AG10803 (cell line): ENCODE results near the gene LRRC57.

Source experiments
- DNase-seq: peaks from one replicate; pipeline ENCODE4 v3.0.0; 2010; ENCODE audit warnings: low read depth
- H3K4me3 ChIP-seq: 2 replicates; pipeline ENCODE4 v1.5.1; 2011; ENCODE audit warnings: mild to moderate bottlenecking, low read length, control low read depth
- CTCF ChIP-seq: conservative IDR thresholded peaks from 2 replicates; pipeline ENCODE4 v1.5.1; 2011; ENCODE audit warnings: mild to moderate bottlenecking, low read length, control low read depth, inconsistent platforms

Gene LRRC57

GRCh38 chr15:42549032-42549491 lies 469 bp upstream of the LRRC57 start:
- H3K4me3 ChIP-seq = peak overlapping the region; percentile 99
- DNase-seq = peak; percentile 15

DNA sequence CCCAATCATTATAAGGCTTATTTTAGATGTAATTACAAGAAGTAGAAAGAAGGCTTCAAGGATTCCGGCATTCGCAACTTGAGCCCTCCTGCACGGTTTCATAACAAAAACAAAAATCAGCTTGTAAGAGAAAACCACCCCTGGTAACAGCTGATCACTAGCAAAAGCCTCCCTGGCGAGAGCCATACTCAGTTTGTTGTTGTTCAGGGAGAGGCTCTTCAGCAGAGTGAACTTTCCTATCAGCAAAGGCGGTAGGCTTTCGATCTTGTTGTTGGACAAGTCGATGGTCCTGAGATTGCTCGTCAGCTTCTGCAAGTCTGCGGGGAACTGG lies 710 bp downstream of the LRRC57 start:
- TF ChIP-seq CTCF = no peak
- DNase-seq = peak; percentile 38
- peak overlapping the region; percentile 99 for H3K4me3 ChIP-seq

More at GRCh38 chr15:42549032-42549491, 469 bp upstream of the LRRC57 start:
- no peak for TF ChIP-seq CTCF

GRCh38 chr15:42544853-42545629 lies 3.6 kb downstream of the LRRC57 start:
- TF ChIP-seq CTCF = no peak
- DNase-seq = no peak
- no peak overlapping the region for H3K4me3 ChIP-seq

- DNase-seq = no peak
- H3K4me3 ChIP-seq = no peak overlapping the region
Observed at GRCh38 chr15:42533246-42533645, 15.3 kb downstream of the LRRC57 start.

GRCh38 chr15:42528970-42529369 lies 19.6 kb downstream of the LRRC57 start:
- DNase-seq = no peak
- no peak for TF ChIP-seq CTCF
- no peak overlapping the region for H3K4me3 ChIP-seq

More at GRCh38 chr15:42533246-42533645, 15.3 kb downstream of the LRRC57 start:
- no peak for TF ChIP-seq CTCF

GRCh38 chr15:42523331-42523730 lies 25.3 kb downstream of the LRRC57 start:
- no peak overlapping the region for H3K4me3 ChIP-seq
- DNase-seq = no peak
- TF ChIP-seq CTCF = no peak

DNA sequence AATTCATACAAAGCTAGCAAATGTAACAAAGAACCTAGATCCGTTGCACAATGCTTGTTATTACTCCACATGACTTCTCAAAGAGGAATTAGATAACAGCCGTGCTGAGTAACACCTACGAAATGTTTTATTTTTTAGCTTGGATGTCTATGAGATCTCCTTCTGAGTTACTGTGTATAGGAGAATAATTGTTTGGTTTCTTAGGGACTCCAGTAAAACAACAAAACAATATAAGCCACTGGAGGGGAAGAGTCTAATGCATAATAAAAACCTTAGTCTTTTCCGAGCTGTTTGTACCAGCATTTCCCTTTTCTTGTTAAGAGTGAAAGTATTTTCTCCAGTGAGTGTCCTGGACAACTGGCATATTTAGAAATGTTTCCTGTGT lies 37.6 kb downstream of the LRRC57 start:
- no peak for TF ChIP-seq CTCF
- peak; percentile 62 for DNase-seq
- no peak overlapping the region for H3K4me3 ChIP-seq
